Measurements from ENCODE around the gene CECR2. TPM values are rescaled to one million over a fixed set of nuclear protein-coding genes. Genes with fewer than 3 reads are reported as not detected.
"Not testable (repeated sequence)": the region's sequence is repeated elsewhere in the genome, so short reads cannot be mapped to it uniquely, and the experiment has no call there.

Gene CECR2
- polyA plus RNA-seq, 5 donors = 13.5 to 19.4 (median 16.5) TPM

DNA sequence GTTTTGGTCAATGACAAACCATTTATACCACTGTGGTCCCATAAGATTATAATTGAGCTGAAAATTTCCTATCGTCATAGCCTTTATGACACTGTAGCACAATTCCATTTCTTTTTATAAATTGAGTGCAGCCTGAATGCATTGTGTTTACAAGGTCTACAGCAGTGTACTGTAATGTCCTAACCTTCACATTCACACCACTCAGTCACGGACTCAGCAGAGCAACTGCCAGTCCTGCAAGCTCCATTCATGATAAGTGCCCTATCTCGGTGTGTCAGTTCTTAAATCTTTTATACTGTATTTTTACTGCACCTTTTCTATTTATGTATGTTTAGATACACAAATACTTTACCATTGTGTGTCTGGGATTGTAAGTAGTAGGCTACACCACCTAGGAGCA is 138.8 kb downstream of the CECR2 start:
- no peak for DNase-seq

DNA sequence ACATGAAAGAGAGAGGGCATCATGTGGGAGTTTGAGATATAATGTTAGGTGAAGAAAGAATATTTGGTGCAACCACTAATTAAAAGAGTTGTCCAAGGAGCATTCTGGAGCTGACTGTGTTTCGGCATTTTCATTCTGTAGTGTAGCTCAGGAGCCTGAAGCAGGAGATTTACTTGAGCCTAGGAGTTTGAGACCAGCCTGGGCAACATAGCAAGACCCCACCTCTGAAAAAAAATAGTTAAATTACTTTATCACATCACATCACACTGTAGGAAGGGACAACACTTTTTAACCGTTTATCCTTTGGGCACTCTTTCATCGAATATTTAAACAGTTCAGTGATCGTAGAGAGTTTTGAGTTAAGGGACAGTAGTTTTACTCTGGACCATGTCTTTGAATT is 143.7 kb downstream of the CECR2 start:
- DNase-seq = no peak

DNA sequence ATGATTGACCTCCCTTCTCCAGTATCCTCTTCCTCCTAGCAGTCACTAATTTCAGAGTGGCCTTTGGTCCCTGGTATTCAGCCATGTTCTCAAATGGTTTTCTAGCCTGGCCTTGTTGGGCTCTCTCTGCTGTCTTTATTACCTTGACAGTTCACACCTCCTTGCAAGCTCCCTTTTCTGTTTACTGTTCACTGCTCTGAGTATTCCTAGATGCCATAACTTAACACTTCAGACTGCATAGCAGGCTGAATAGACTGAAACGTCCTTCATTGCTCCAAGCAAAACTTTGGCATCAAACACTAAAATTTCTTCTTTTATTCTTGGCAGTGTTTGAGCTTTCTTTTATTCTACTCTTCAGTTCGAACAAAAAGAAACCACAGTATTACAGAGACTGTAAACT is 144.4 kb downstream of the CECR2 start:
- no peak for DNase-seq

DNA sequence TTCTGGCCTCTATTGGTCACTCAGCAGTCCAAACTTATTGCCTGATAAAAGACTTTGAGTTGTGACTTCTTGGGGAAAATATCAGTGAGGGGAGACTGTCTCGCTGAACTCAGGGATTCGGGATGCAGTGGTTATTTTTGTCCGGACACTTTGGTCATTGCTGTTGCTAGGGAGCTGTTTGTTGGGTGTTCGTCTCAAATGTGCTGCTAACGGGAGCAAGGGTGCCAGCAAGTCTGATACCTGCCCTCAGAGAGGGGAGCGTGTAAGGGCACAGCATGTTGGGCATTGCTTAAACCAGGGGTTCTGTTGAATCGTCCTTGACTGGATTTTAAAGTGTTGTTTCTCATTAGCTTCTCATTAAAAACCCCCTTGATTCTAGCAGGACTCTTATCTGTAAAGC is 144.8 kb downstream of the CECR2 start:
- no peak for DNase-seq

DNA sequence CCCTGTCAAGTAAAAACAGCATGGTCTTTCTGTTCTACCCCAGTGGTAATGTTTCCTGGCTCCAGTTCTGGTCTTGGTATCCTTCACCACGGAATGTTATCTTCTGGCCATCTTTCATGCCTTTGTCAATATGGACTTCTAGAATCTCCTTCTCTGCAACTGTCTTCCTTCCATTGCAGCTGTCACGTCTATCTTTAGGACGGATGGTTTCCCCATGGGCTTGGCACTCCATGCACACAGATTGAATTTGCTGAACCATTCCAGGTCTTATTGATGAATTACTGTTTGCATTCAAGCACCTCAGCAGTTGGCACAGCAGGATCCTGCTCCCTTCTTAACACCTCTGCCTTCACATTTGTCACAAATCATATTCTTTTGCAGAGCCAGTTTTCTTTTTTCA is 149.1 kb downstream of the CECR2 start:
- DNase-seq = no peak

DNA sequence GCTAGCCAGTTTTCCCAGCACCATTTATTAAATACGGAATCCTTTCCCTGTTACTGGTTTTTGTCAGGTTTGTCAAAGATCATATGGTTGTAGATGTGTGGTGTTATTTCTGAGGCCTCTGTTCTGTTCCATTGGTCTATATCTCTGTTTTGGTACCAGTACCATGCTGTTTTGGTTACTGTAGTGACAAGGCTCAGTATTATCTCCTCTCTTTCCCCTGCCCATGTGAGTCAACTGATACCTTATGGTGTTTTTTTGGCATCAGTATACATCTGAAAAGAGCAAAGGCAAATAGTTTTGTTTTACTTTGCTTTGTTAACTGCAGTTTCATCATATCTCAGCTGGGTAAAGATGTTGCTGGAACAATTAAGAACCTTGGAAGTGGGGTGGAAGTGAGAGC is 152.7 kb downstream of the CECR2 start:
- DNase-seq = not testable (repeated sequence)

DNA sequence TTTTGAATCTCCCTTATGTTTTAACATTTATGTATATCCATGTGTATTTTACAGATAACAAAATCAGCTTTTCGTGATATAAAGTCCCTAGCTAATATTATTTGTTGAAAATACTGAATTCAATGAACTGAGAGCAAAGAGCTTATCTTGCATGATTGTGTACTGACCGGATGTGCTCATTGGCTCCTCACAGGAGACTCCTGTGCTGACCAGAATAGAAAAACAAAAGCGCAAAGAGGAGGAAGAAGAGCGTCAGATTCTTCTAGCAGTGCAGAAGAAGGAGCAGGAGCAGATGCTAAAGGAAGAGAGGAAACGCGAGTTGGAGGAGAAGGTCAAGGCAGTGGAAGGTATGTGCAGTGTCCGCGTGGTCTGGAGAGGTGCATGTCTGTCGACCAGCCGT is 154.7 kb downstream of the CECR2 start:
- DNase-seq = no peak

DNA sequence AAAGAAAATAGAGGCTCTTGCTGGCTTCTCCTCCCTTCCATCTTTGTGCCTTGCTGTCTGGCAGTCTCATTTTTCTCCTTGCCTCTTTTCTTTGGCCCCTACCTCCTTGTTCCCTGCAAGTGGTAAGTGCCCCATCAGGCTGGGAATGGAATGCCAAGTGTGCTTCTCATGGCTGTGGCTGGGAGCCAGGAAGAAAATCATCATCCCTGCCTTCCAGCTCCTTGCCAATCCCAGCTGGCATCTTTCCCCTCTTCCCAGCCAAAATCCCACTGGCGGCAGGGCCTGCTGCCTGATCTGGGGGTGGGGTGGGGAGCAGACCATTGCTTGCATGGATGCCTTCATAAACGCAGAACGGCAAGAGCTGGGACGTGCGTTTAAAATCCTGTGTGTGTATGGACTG is 167.0 kb downstream of the CECR2 start:
- DNase-seq = no peak

DNA sequence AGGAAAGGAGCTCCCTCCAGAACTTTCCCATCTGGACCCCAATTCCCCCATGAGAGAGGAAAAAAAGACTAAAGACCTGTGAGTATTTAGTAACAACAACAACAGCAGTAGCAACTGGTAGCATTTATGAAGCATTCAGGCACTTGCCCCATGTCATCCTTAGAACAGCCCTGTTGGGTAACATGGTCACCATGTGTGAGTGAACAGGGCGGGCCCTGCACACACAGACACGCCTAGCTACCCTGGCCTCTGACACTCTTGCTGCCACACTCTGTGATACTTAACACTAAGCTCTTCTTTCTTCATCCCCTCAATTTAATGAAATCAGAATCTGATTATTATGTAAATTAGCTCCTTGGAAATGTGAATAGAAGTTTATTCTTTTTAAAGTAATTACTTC is 167.9 kb downstream of the CECR2 start:
- DNase-seq = no peak

DNA sequence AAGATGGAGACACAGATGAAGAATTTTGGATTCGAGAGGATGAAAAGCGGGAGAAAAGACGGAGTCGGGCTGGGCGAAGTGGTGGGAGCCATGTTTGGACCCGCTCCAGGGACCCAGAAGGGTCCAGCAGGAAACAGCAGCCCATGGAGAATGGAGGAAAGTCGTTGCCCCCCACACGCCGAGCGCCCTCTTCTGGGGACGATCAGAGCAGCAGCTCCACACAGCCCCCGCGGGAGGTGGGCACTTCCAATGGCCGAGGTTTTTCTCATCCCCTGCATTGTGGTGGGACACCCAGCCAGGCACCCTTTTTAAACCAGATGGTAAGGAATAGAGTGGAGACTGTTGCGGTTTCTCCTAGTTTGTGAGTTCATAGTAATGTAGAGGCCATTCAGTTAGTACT is 171.2 kb downstream of the CECR2 start:
- no peak for DNase-seq

DNA sequence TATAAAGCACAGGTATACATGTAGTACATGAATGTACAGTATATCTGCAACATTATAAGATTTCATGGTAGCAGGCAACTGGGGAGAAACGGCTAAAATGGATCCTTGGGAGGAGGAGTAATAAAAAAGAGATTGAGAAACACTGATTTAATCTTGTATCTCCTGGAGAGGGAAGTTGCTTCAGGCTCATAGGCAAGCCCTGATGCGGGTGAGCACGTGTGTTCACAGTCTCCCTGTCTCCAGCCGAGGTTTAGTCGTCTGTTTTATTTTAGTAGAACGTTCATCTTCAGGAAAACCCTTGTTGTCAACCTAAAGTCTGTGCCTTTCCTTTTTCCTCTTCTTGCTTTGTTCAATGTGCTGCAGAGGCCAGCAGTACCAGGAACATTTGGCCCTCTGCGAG is 172.2 kb downstream of the CECR2 start:
- DNase-seq = no peak

DNA sequence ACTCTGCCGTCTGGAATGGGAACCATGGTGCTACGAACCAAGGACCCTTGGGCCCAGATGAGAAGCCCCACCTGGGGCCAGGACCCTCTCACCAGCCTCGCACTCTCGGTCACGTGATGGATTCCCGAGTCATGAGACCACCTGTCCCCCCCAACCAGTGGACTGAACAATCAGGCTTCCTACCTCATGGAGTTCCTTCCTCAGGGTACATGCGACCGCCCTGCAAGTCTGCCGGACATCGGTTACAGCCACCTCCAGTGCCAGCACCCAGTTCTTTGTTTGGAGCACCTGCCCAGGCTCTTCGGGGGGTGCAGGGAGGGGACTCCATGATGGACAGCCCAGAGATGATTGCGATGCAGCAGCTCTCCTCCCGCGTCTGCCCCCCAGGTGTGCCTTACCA is 173.2 kb downstream of the CECR2 start:
- no peak for DNase-seq

DNA sequence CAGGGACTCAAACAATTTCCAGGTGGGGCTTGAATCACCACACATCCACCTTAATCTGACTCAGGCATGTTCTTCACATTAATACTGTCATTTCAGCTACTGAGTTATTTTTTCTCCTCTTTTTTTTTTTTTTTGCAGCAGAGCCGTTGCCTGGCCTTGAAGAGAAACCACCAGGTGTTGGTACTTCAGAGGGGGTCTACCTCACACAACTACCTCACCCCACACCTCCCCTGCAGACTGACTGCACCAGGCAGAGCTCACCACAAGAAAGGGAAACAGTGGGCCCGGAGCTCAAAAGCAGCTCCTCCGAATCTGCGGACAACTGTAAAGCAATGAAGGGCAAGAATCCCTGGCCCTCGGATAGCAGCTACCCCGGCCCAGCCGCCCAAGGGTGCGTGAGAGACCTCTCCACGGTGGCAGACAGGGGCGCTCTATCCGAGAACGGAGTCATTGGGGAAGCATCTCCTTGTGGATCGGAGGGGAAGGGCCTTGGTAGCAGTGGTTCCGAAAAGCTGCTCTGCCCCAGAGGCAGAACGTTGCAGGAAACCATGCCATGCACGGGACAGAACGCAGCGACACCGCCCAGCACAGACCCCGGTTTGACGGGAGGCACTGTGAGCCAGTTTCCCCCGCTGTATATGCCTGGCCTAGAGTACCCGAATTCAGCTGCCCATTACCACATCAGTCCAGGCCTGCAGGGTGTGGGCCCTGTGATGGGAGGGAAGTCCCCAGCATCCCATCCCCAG is 178.9 kb downstream of the CECR2 start:
- DNase-seq = no peak

DNA sequence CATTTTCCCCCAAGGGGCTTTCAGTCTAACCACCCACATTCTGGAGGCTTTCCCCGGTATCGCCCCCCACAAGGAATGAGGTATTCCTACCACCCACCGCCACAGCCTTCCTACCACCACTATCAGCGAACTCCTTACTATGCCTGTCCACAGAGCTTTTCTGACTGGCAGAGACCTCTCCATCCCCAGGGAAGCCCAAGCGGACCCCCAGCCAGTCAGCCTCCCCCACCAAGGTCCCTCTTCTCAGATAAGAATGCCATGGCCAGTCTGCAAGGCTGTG is 179.4 kb downstream of the CECR2 start:
- DNase-seq = no peak

DNA sequence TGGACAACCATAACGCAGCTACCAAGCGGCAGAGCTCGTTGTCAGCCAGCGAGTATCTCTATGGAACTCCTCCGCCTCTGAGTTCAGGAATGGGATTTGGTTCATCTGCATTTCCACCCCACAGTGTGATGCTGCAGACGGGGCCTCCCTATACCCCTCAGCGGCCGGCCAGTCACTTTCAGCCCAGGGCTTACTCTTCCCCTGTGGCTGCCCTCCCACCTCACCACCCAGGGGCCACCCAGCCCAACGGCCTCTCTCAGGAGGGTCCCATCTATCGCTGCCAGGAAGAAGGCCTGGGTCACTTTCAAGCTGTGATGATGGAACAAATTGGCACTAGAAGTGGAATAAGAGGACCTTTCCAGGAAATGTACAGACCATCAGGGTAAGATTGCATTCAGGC is 179.9 kb downstream of the CECR2 start:
- DNase-seq = no peak

DNA sequence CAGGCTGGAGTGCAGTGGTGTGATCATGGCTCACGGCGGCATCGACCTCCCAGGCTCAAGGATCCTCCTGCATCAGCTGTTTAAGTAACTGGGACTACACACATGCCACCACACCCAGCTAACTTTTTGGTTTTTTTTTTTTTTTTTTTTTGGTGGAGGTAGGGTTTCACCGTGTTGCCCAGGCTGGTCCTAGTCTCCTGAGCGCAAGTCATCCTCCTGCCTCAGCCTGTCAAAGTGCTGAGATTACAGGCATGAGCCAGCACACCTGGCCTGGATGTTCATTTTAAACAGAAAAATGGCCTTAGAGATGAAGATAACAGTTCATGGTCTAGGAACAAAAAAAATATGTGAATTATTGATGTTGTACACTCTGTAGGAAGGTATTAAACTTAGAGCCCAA is 180.4 kb downstream of the CECR2 start:
- no peak for DNase-seq

DNA sequence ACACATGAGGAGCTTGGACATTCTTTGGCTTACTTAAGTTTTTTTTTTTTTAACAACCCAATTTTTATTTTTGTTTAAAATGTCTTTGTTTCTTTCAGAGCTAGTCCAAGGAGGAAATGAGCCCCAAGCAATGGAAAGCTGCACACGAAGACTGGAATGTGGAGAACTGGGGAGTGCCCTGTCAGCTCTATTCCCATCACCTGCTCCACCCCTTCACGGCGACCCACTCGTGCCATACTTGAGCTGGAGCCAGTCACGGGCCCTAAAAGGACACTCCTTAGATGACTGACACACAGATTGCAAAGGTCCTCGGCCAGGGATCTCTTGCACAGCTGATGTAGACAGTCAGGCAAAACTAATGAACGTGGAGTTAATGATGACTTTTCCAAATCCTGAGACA is 183.5 kb downstream of the CECR2 start:
- DNase-seq = no peak

DNA sequence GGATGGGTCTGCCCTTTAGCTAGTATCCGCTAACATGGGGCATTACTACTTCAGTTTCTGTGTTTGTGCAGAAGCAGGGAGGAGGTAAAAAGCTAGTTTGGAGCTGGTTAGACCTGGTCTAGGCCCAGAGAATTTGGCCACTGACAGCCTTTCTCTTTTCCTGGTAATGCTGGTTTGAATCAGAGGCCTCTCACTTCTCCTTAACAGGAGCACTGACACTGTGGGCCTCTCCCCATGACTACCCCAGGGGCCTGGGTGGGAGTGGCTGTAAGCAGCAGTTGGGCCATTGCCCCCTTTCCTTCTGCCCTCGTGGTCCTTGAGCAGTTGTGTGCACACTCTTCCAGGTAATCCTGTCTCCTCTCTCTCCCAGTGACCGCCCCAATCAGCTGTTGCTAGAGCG is 185.6 kb downstream of the CECR2 start:
- no peak for DNase-seq

DNA sequence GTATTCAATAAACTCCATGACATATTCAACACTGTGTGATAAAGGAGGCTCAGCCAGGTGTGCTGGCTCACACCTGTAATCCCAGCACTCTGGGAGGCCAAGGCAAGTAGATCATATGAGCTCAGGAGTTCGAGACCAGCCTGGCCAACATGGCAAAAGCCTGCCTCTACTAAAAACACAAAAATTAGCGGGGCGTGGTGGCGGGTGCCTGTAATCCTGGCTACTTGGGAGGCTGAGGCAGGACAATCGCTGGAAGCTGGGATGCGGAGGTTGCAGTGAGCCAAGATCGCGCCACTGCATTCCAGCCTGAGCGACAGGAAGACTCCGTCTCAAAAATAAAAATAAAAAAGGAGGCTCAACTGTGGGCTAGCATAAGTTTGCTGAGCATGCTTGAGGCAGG is 189.9 kb downstream of the CECR2 start:
- no peak for DNase-seq

DNA sequence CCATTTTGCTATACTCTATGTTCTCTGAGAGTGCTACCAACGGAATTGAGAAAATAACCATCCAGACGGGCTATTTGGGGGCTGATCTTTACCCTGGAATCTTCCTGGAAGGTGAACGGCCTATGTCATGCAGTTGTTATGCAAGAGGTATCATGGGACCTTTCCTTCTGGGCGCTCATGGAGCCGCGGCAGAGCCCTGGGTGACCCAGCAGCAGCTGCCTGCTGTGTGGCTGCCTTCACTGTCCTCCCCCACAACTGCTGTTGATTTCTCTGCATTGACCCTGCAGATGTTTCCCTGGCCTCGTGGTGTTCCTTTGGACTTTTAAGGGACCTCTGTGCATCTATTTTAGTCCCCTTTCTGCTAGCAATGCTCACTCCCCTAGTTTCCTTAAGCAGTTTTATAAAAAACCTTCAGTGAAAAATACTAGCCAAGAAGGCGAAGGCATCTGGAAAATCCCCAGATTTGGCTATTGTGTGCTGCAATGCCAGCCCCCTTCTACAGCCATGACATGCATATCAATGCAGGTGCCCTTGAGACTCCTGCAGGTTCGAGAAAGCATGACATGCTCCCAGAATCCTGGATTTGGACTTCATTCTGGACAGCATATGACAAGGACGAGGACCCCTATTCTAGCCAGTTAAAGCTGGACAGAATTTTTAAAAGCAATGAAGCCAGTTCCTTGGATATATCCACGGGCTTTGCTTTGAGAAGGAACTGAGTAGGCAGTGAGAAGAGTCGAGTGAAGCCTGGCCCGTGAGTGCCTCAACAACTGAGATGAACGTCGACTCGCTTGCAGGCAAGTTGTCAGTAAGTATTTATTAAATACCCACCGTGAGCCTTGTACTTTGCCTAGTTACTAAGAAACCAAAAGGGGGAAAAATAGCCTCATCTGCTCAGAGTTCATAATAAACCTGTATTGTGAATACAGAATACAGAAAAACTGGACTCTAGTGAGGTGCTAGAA is 193.9 kb downstream of the CECR2 start, which contains the start of gene SLC25A18:
Gene SLC25A18 (plus strand): TSS at position 593 of the 965 bp plus-strand sequence. CDS start 16,447 bp downstream, outside the sequence.
- no peak for DNase-seq

DNA sequence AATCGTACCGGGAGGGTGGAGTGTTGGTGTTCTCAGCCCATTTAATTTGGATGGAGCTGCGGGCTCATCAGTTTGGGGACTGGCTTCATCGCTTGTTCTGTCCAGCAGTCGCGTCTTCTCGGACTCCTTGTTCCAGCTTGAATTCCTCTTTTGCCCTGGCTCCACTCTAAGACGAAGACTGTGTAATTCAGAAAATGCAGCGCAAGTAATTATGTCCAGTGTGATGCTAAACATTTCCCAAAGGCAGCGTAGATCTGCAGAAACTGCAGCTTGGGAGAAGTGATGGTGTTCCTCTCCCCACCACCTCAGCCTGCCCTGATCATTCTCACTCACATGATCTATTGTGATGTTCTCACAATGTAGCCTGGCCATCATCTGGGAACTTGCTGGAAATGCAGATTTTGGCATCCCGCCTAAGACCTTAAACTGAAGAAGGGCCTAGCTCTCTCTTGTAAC is 194.7 kb downstream of the CECR2 start:
- DNase-seq = no peak

DNA sequence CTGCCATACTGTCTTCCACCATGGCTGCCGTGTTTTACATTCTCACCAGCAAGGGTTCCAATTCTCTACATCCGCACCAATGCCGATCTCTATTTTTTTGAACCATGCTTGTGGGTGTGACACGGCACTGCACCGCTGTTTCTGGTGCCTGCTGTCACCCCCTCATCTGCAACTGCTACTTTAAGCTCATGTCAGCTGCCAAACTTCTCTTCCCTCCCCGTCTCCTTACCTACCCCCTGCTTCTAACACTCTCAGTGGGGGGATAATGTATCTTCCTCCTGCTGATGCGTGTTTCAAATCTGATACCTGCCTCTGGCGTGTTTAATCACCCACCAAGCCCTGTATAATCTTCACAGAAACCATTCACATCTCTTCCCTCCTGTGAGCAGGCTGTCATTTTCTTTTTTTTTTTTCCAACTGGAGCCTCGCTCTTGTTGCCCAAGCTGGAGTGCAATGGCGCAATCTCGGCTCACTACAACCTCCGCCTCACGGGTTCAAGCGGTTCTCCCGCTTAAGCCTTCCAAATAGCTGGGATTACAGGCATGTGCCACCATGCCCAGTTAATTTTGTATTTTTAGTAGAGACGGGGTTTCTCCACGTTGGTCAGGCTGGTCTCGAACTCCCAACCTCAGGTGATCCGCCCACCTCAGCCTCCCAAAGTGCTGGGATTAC is 196.9 kb downstream of the CECR2 start:
- DNase-seq = not testable (repeated sequence)

DNA sequence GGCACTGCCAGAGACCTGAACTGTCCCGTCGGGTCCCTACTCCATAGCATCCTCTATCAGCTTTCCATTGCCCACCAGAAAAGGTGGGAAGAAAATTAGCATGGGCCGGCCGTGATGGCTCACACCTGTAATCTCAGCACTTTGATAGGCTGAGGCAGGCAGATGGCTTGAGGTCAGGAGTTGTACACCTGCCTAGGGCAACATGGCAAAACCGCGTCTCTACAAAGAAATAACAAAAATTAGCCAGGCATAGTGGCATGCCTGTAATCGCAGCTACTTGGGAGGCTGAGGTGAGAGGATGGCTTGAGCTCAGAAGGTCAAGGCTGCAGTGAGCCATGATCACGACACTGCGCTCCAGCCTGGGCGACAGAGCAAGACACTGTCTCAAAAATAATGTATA is 197.5 kb downstream of the CECR2 start:
- DNase-seq = no peak

Data from right lung (tissue), 5 donors.